Loucy (cell line): Measurements from ENCODE around the gene RYR2.

Experiments
- EZH2phosphoT487 ChIP-seq: fragments of 200-600 bp; IDR thresholded peaks from 2 replicates; pipeline ENCODE4 v1.6.1; 2018; ENCODE audit warnings: antibody characterized with exemption, mild to moderate bottlenecking, moderate library complexity, borderline replicate concordance
- TF ChIP-seq, protein P1 (sequence below): fragments of 200-600 bp; sonication (generic); conservative IDR thresholded peaks from 2 replicates; pipeline ENCODE4 v1.5.1; 2014; ENCODE audit warnings: mild to moderate bottlenecking, antibody characterized with exemption, low read length

DNA sequence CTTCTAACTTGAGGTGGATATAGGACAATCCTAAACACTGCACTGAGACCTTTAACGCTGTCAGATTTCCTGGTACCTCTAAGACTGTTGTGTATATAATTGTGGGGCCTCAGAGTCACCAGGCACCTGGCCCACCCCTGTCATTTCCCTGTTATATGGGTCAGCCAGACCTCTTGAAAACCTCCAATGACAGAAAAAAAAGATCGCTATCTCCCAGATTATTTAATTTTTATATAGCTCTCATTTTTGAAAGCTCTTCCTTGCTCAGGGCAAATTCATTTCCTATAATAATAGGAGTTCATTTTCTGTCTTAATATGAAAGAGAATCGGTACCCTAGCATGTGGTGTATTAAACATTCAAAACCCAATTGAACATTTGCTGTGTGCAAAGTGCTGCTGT lies 792.1 kb downstream of the RYR2 start:
- TF ChIP-seq, protein P1, sequence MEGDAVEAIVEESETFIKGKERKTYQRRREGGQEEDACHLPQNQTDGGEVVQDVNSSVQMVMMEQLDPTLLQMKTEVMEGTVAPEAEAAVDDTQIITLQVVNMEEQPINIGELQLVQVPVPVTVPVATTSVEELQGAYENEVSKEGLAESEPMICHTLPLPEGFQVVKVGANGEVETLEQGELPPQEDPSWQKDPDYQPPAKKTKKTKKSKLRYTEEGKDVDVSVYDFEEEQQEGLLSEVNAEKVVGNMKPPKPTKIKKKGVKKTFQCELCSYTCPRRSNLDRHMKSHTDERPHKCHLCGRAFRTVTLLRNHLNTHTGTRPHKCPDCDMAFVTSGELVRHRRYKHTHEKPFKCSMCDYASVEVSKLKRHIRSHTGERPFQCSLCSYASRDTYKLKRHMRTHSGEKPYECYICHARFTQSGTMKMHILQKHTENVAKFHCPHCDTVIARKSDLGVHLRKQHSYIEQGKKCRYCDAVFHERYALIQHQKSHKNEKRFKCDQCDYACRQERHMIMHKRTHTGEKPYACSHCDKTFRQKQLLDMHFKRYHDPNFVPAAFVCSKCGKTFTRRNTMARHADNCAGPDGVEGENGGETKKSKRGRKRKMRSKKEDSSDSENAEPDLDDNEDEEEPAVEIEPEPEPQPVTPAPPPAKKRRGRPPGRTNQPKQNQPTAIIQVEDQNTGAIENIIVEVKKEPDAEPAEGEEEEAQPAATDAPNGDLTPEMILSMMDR, result no peak
- TF ChIP-seq EZH2phosphoT487, result no peak
